GM06990 (cell line): ENCODE data around the gene IL10RA.

Source experiments
- DNase-seq: peaks from one replicate; pipeline ENCODE4 v3.0.0-alpha.2; 2011; ENCODE audit not compliant: insufficient read length; ENCODE audit errors: extremely low read depth
- H3K27me3 ChIP-seq: replicated peaks from 2 replicates; pipeline ENCODE4 v1.6.0; 2011; ENCODE audit warnings: low read length; ENCODE audit not compliant: control insufficient read depth, insufficient read depth
- H3K36me3 ChIP-seq: 2 replicates; pipeline ENCODE4 v1.5.1; 2011; ENCODE audit warnings: low read length; ENCODE audit not compliant: control insufficient read depth, insufficient read depth
- H3K4me3 ChIP-seq: replicated peaks from 2 replicates; pipeline ENCODE4 v1.5.1; 2011; ENCODE audit warnings: low read depth, mild to moderate bottlenecking, control low read depth, low read length
- TF ChIP-seq, protein P1 (sequence below): IDR thresholded peaks from 2 replicates; pipeline ENCODE4 v1.5.1; 2011; ENCODE audit warnings: low read length, control low read depth, mild to moderate bottlenecking, inconsistent platforms; ENCODE audit not compliant: insufficient read depth, poor library complexity, severe bottlenecking

Gene IL10RA

DNA sequence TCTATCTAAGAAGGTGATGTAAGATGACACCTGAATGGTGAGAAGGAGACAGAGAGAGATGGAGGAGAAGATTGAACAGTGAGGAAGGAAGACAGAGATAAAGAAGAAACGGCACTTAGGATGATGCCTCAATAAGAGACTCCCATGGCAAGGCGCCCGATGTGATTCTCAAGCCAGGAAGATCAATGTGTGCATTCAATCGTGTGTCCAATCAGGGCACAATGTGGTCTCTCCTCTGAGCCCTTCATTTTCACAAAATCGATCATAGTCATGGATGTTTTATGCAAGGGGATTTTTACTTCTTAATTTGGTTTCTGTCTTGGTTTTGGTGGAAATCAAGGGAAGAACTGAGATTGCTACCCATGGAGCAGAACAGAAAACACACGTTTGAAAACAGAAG lies 37.1 kb upstream of the IL10RA start:
- Histone ChIP-seq H3K27me3 (no peaks in the 10 kb centered on the region), H3K4me3 (no peak overlapping the region), H3K36me3 (no peaks in the 10 kb centered on the region)
- TF ChIP-seq, protein P1, sequence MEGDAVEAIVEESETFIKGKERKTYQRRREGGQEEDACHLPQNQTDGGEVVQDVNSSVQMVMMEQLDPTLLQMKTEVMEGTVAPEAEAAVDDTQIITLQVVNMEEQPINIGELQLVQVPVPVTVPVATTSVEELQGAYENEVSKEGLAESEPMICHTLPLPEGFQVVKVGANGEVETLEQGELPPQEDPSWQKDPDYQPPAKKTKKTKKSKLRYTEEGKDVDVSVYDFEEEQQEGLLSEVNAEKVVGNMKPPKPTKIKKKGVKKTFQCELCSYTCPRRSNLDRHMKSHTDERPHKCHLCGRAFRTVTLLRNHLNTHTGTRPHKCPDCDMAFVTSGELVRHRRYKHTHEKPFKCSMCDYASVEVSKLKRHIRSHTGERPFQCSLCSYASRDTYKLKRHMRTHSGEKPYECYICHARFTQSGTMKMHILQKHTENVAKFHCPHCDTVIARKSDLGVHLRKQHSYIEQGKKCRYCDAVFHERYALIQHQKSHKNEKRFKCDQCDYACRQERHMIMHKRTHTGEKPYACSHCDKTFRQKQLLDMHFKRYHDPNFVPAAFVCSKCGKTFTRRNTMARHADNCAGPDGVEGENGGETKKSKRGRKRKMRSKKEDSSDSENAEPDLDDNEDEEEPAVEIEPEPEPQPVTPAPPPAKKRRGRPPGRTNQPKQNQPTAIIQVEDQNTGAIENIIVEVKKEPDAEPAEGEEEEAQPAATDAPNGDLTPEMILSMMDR: no peak
- DNase-seq: no peak

DNA sequence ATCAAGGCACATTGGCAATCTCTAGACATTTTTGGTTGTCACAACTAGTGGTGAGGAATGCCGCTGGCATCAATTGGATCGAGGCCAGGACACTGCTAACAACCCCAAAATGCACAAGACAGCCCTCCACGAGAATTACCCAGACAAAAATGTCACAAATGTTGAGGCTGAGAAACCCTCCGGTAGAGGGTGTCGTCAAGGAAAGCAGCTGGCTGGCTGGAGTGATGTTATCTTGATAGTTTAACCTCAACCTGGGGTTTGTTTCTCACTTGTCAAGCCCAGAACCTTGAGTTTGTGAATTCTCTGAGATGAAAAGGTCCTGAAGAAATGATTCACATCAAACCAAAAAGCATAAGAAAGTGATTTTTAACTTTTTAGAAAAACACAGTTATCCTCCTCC lies 35.9 kb upstream of the IL10RA start:
- H3K27me3 ChIP-seq: no peaks in the 10 kb centered on the region
- H3K4me3 ChIP-seq: no peak overlapping the region
- no peak for DNase-seq
- TF ChIP-seq, protein P1: peak; percentile 48
- H3K36me3 ChIP-seq: no peaks in the 10 kb centered on the region

DNA sequence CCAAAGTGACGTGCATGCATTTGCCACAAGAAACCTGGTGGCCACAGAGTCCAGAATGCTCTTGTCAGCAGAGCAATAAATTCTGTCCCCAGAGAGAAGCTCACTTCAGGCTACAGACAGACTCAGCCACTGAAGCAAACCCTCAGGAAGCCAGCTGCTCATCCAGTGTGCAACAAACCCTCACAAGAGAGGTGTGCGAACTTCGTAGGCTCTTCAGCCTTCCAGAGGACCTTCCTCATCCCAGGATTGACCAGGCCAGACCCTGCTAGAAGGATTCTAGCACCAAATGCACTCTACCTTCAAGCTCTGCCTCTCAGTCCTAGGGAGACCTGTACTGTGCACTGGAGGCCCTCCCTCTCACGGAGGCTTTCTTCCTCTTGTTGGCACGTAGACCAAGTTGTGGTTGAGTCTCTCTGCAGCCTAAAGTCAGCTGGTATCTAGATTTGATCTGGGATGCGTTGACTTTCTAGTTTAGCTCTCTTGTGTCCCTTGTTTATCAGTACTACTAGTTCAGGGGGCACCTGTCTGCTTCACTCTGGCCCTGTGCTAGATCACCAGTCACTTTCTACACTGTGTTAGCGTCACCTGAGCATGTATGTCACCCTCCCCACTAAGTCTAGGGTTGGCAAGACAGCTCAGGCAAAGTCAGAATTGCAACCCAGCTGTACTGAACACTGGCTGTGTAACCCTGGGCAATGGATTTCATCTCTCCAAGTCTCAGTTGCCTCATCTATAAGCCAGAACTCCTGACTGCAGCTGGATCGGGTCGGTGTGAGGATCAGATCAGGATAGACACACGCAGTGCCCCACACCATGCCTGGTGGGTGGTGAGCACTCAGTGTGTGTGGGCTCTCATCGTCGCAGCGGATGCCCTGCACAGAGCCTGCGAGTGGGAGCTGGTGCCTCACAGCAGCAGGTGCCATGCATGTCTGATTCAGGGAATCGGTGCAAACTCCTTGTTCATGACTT lies 34.9 kb upstream of the IL10RA start:
- H3K36me3 ChIP-seq: no peaks in the 10 kb centered on the region
- H3K4me3 ChIP-seq: no peak overlapping the region
- TF ChIP-seq, protein P1: no peak
- no peaks in the 10 kb centered on the region for H3K27me3 ChIP-seq
- DNase-seq: no peak

DNA sequence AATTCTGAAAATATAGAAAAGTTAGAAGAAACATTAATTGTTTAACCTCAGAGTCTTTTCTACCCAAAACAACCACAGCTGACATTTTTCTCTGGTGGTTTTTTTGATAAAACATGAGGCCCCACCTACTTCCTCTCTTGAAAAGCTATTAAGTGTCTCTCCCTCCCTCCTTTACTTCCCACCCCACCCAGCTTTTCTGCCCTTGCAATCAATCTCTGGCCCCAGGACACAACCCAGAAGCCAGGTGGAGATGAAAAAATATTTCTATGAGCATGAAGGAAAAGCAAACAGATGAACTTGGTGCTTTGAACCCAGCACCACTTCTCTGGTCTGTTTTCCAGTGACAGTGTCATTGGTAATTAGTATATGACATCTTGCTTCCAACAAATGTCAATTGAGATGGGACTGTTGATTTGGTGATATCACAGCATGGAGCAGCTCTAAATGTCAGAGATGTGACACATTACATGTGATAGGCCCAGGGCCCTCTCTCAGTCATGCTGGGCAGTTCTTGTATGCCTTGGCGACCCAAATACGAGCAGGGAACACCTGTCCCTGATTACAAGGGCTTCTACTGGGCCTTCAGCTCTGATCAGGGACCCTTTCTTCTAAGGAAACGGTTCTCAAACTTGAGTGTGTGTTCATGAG lies 33.0 kb upstream of the IL10RA start:
- Histone ChIP-seq H3K27me3 (no peaks in the 10 kb centered on the region; the same call in 1 of the 2 replicates), H3K36me3 (no peaks in the 10 kb centered on the region), H3K4me3 (no peak overlapping the region)
- TF ChIP-seq, protein P1: no peak
- DNase-seq: no peak

DNA sequence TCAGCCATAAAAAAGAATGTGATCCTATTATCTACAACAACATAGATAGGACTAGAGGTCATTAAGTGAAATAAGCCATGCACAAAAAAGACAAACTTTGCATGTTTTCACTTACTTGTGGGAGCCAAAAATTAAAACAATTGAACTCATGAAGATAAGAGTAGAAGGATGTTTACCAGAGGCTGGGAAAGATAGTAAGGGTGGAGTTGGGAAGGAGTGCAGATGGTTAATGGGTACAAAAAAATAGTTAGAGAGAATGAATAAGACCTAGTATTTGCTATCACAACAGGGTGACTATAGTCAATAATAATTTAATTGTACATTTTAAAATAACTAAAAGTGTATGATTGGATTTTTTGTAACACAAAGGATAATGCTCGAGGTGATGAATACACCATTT lies 27.2 kb upstream of the IL10RA start:
- DNase-seq: no peak
- no peaks in the 10 kb centered on the region for H3K36me3 ChIP-seq
- H3K4me3 ChIP-seq: no peak overlapping the region
- TF ChIP-seq, protein P1: no peak
- no peaks in the 10 kb centered on the region; the same call in 1 of the 2 replicates for H3K27me3 ChIP-seq
